Panc1 (cell line): ENCODE results near the gene AK8. TPM values are rescaled to one million over a fixed set of nuclear protein-coding genes. Genes with fewer than 3 reads are reported as not detected.

ENCODE experiments used
- ATAC-seq: fragments of 200-7000 bp; cut with Tn5 transposase; 2 replicates; pipeline ENCODE4 v1.9.1; 2020; ENCODE audit warnings: mild to moderate bottlenecking, moderate library complexity
- BruUV-seq: library from RNA; stranded (reverse); fragments of 400-500 nt; replicated peaks from 2 replicates; lab custom pipeline; 2021; lab: Mats Ljungman, UMichigan
- CTCF ChIA-PET: fragments of 300-600 bp; sonication (Branson Sonifier 250); formaldehyde crosslinking; loops from one replicate; lab custom pipeline; 2022; ENCODE audit warnings: antibody characterized with exemption; lab: Charles Lee
- POLR2A ChIA-PET: fragments of 300-600 bp; sonication (Branson Sonifier 250); formaldehyde crosslinking; loops from one replicate; lab custom pipeline; 2022; ENCODE audit warnings: antibody characterized with exemption; lab: Charles Lee
- DNase-seq: peaks from one replicate; pipeline ENCODE4 v3.0.0-alpha.2; 2010; ENCODE audit warnings: low read depth, low spot score
- H3K27ac ChIP-seq: 2 replicates; pipeline ENCODE4 v1.5.1; 2011; ENCODE audit warnings: mild to moderate bottlenecking, low read length, inconsistent platforms
- H3K27me3 ChIP-seq: fragments of 200-500 bp; sonication (Bioruptor generic); 2 replicates; pipeline ENCODE4 v1.6.0; 2014; ENCODE audit warnings: low read length, inconsistent platforms; ENCODE audit not compliant: control insufficient read depth, insufficient read depth
- H3K36me3 ChIP-seq: fragments of 200-500 bp; sonication (Bioruptor generic); 2 replicates; pipeline ENCODE4 v1.5.1; 2014; ENCODE audit warnings: inconsistent platforms, mild to moderate bottlenecking, low read length, moderate library complexity; ENCODE audit not compliant: control insufficient read depth, insufficient read depth
- H3K4me1 ChIP-seq: 2 replicates; pipeline ENCODE4 v1.5.1; 2011; ENCODE audit warnings: inconsistent platforms, mild to moderate bottlenecking, low read length, moderate library complexity; ENCODE audit not compliant: control insufficient read depth, insufficient read depth
- H3K4me3 ChIP-seq, 2 experiments: 2 replicates each; pipeline ENCODE4 v1.5.1; 2011 to 2012; ENCODE audit warnings: low read depth in 2 of 2, low read length in 2 of 2, mild to moderate bottlenecking in 2 of 2, inconsistent platforms in 1 of 2, moderate library complexity in 1 of 2
- H3K9me3 ChIP-seq: fragments of 200-500 bp; sonication (Bioruptor generic); 2 replicates; pipeline ENCODE4 v1.5.1; 2014; ENCODE audit warnings: low read depth, mild to moderate bottlenecking, inconsistent platforms, low read length, moderate library complexity; ENCODE audit not compliant: control insufficient read depth, insufficient read depth
- CTCF ChIP-seq: fragments of 450-650 bp; IDR thresholded peaks from 2 replicates; pipeline ENCODE4 v1.5.1; 2017; ENCODE audit warnings: mild to moderate bottlenecking
- POLR2AphosphoS5 ChIP-seq: IDR thresholded peaks from 2 replicates; pipeline ENCODE4 v1.6.1; 2012; ENCODE audit warnings: mild to moderate bottlenecking, low read depth, low read length, moderate library complexity
- SIN3A ChIP-seq: IDR thresholded peaks from 2 replicates; pipeline ENCODE4 v1.6.1; 2012; ENCODE audit warnings: low read depth, mild to moderate bottlenecking, low read length, moderate library complexity, borderline replicate concordance; ENCODE audit not compliant: insufficient read depth
- TCF7L2 ChIP-seq: IDR thresholded peaks from 2 replicates; pipeline ENCODE4 v1.6.1; 2011; ENCODE audit warnings: mild to moderate bottlenecking, low read depth, low read length, inconsistent platforms
- in situ Hi-C: cut with HindIII; loops from 2 replicates; pipeline ENCODE4 v1.10.0; 2016; ENCODE audit warnings: low sequenced_read_pairs, low pct_unique_long_range_greater_than_20kb
- intact Hi-C: fragments of 100-400 bp; cut with micrococcal nuclease; formaldehyde crosslinking; loops from one replicate; pipeline ENCODE4 v1.10.0; 2022; ENCODE audit not compliant: unreplicated experiment
- total RNA-seq: library from RNA; stranded (reverse); gene quantifications from one replicate; pipeline ENCODE4 v1.2.1, GENCODE V29; 2021; ENCODE audit not compliant: unreplicated experiment
- TF ChIP-seq, protein P1 (sequence below), 2 experiments: IDR thresholded peaks; 2 replicates each; pipeline ENCODE4 v1.6.1; 2011 to 2012; ENCODE audit warnings: low read depth in 2 of 2, control low read depth in 1 of 2, low read length in 1 of 2, mild to moderate bottlenecking in 1 of 2, moderate library complexity in 1 of 2; ENCODE audit not compliant: insufficient read depth in 1 of 2

AK8 gene
- total RNA-seq, 1 experiment from 2014 or later: 0.39 TPM

DNA sequence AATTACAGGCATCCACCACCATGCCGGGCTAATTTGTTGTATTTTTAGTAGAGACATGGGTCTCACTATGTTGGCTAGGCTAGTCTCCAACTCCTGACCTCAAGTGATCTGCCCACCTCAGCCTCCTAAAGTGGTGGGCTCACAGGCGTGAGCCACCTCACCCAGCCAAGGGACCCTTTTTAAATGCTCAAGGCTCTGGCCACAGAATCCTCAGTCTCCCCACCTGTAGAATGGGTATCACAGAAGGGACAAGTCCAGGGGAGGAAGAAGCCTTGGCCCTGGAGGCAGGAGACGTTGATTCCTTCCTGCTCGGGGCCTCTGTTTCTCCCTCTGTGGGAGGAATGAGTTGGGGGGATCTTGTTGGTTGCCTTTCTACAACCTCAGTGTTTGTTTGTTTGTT, 162.1 kb downstream of the AK8 start:
- CTCF ChIA-PET: no interaction called here
- H3K4me1 ChIP-seq: no peaks in the 10 kb centered on the region
- BruUV-seq: no TSS peak
- POLR2A ChIA-PET: no interaction called here
- ATAC-seq: no peak
- in situ Hi-C loops (no loop called here), intact Hi-C loops (no loop called here)
- no peaks in the 10 kb centered on the region for H3K36me3 ChIP-seq
- H3K27ac ChIP-seq: no peak overlapping the region
- DNase-seq: no peak
- H3K27me3 ChIP-seq: no peaks in the 10 kb centered on the region
- TF ChIP-seq CTCF (no peak), POLR2AphosphoS5 (no peak), TCF7L2 (no peak), SIN3A (no peak)
- TF ChIP-seq, protein P1, sequence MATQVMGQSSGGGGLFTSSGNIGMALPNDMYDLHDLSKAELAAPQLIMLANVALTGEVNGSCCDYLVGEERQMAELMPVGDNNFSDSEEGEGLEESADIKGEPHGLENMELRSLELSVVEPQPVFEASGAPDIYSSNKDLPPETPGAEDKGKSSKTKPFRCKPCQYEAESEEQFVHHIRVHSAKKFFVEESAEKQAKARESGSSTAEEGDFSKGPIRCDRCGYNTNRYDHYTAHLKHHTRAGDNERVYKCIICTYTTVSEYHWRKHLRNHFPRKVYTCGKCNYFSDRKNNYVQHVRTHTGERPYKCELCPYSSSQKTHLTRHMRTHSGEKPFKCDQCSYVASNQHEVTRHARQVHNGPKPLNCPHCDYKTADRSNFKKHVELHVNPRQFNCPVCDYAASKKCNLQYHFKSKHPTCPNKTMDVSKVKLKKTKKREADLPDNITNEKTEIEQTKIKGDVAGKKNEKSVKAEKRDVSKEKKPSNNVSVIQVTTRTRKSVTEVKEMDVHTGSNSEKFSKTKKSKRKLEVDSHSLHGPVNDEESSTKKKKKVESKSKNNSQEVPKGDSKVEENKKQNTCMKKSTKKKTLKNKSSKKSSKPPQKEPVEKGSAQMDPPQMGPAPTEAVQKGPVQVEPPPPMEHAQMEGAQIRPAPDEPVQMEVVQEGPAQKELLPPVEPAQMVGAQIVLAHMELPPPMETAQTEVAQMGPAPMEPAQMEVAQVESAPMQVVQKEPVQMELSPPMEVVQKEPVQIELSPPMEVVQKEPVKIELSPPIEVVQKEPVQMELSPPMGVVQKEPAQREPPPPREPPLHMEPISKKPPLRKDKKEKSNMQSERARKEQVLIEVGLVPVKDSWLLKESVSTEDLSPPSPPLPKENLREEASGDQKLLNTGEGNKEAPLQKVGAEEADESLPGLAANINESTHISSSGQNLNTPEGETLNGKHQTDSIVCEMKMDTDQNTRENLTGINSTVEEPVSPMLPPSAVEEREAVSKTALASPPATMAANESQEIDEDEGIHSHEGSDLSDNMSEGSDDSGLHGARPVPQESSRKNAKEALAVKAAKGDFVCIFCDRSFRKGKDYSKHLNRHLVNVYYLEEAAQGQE (IDR thresholded peaks at IDR 0.05; ENCODE audit: insufficient read depth in 1 of 2, low read depth in 2 of 2, low read length in 1 of 2): no peak
- no peak overlapping the region for H3K4me3 ChIP-seq
- H3K9me3 ChIP-seq: no peaks in the 10 kb centered on the region

GRCh38 chr9:132712753-132713152, 165.3 kb downstream of the AK8 start:
- TF ChIP-seq, protein P1 (IDR thresholded peaks at IDR 0.05; ENCODE audit: insufficient read depth in 1 of 2, low read depth in 2 of 2, low read length in 1 of 2): no peak
- TF ChIP-seq SIN3A (no peak), CTCF (no peak), TCF7L2 (no peak), POLR2AphosphoS5 (no peak)
- ATAC-seq (no peak), DNase-seq (no peak)
- CTCF ChIA-PET: no interaction called here
- intact Hi-C loops: no loop called here
- Histone ChIP-seq H3K27me3 (no peaks in the 10 kb centered on the region), H3K4me3 (no peak overlapping the region), H3K36me3 (no peaks in the 10 kb centered on the region), H3K4me1 (no peaks in the 10 kb centered on the region), H3K27ac (no peak overlapping the region), H3K9me3 (no peaks in the 10 kb centered on the region)
- POLR2A ChIA-PET: no interaction called here
- in situ Hi-C loops: no loop called here
- no TSS peak for BruUV-seq
